Neutrophil (primary cell): Measurements from ENCODE around the gene SIDT1.

Experiments
- H3K27ac ChIP-seq: fragments of 200-600 bp; sonication (generic); 2 replicates; pipeline ENCODE4 v1.5.1; 2016; ENCODE audit warnings: mild to moderate bottlenecking, moderate library complexity
- H3K27me3 ChIP-seq: fragments of 200-600 bp; sonication (generic); 2 replicates; pipeline ENCODE4 v1.6.0; 2016; ENCODE audit warnings: mild to moderate bottlenecking
- H3K36me3 ChIP-seq: fragments of 200-600 bp; sonication (generic); 2 replicates; pipeline ENCODE4 v1.5.1; 2017
- H3K4me1 ChIP-seq, 2 experiments: fragments of 200-600 bp in 1 of 2; sonication (generic) in 1 of 2; 1 replicate in 1 of 2; 2 replicates in 1 of 2; pipeline versions ENCODE4 v1.5.1 to v1.6.1; 2013 to 2016; ENCODE audit warnings: low read depth in 1 of 2, low read length in 1 of 2, mild to moderate bottlenecking in 1 of 2, moderate library complexity in 1 of 2; ENCODE audit not compliant: control insufficient read depth in 1 of 2, insufficient read depth in 1 of 2
- H3K4me3 ChIP-seq, 2 experiments: fragments of 200-600 bp in 1 of 2; sonication (generic) in 1 of 2; 1 replicate in 1 of 2; 2 replicates in 1 of 2; pipeline ENCODE4 v1.5.1; 2013 to 2016; ENCODE audit warnings: low read depth in 1 of 2, low read length in 1 of 2, mild to moderate bottlenecking in 1 of 2, moderate library complexity in 1 of 2
- H3K9me3 ChIP-seq: fragments of 200-600 bp; sonication (generic); 2 replicates; pipeline ENCODE4 v1.5.1; 2016
- CTCF ChIP-seq: fragments of 200-600 bp; sonication (generic); IDR thresholded peaks from 2 replicates; pipeline ENCODE4 v1.5.1; 2016; ENCODE audit warnings: antibody characterized with exemption

The SIDT1 gene

GRCh38 chr3:113589971-113590370, 57.6 kb downstream of the SIDT1 start:
- H3K36me3 ChIP-seq, result no peaks in the 10 kb centered on the region
- TF ChIP-seq CTCF, result no peak
- H3K9me3 ChIP-seq, result no peaks in the 10 kb centered on the region
- H3K4me1 ChIP-seq, result no peaks in the 10 kb centered on the region
- H3K4me3 ChIP-seq, result no peak overlapping the region
- no peak overlapping the region for H3K27ac ChIP-seq
- no peaks in the 10 kb centered on the region for H3K27me3 ChIP-seq

- Histone ChIP-seq H3K9me3 (no peaks in the 10 kb centered on the region), H3K4me1 (no peaks in the 10 kb centered on the region)
- TF ChIP-seq CTCF, result no peak
Measured at GRCh38 chr3:113590983-113591382, 58.6 kb downstream of the SIDT1 start.

GRCh38 chr3:113594066-113594465, 61.7 kb downstream of the SIDT1 start:
- Histone ChIP-seq H3K9me3 (no peaks in the 10 kb centered on the region), H3K4me3 (no peak overlapping the region), H3K27me3 (no peaks in the 10 kb centered on the region), H3K36me3 (no peaks in the 10 kb centered on the region), H3K27ac (no peak overlapping the region), H3K4me1 (no peaks in the 10 kb centered on the region)
- no peak for TF ChIP-seq CTCF

More at GRCh38 chr3:113590983-113591382, 58.6 kb downstream of the SIDT1 start:
- H3K27ac ChIP-seq, result no peak overlapping the region
- H3K36me3 ChIP-seq, result no peaks in the 10 kb centered on the region
- no peak overlapping the region for H3K4me3 ChIP-seq
- H3K27me3 ChIP-seq, result no peaks in the 10 kb centered on the region

- Histone ChIP-seq H3K4me1 (no peaks in the 10 kb centered on the region), H3K27ac (no peak overlapping the region), H3K27me3 (no peaks in the 10 kb centered on the region), H3K9me3 (no peaks in the 10 kb centered on the region), H3K36me3 (no peaks in the 10 kb centered on the region), H3K4me3 (no peak overlapping the region)
- TF ChIP-seq CTCF, result no peak
Measured at GRCh38 chr3:113597596-113598354, 65.4 kb downstream of the SIDT1 start.

GRCh38 chr3:113600418-113601182, 68.2 kb downstream of the SIDT1 start:
- peaks cover 0 to 6% of the 10 kb centered on the region in 2 experiments for H3K4me1 ChIP-seq
- no peak for TF ChIP-seq CTCF
- no peak overlapping the region for H3K27ac ChIP-seq
- H3K27me3 ChIP-seq, result no peaks in the 10 kb centered on the region
- H3K4me3 ChIP-seq, result no peak overlapping the region
- H3K36me3 ChIP-seq, result no peaks in the 10 kb centered on the region
- H3K9me3 ChIP-seq, result no peaks in the 10 kb centered on the region
